ENCODE data around the gene VAT1. TPM values are rescaled to one million over a fixed set of nuclear protein-coding genes. Genes with fewer than 3 reads are reported as not detected.
A peak's percentile ranks its signal among the peaks of the same experiment; 100 is the strongest.
"Not testable (repeated sequence)": the region's sequence is repeated elsewhere in the genome, so short reads cannot be mapped to it uniquely, and the experiment has no call there.

Gene VAT1
- total RNA-seq, 1 donor from 2014 or later = 227 TPM

GRCh38 chr17:43010667-43011308 is 11.4 kb downstream of the VAT1 start:
- no peak for DNase-seq (ENCODE audit: low read depth, low spot score)

- peak; percentile 39 for DNase-seq (ENCODE audit: low read depth, low spot score)
These were observed 15.3 kb downstream of the VAT1 start, which contains the start of gene IFI35 for GRCh38 chr17:43006639-43007551. Gene IFI35 (plus strand): TSS chr17:43006784. CDS start chr17:43006948, 164 bp downstream.

GRCh38 chr17:43003542-43004172 is 18.5 kb downstream of the VAT1 start:
- no peak for DNase-seq (ENCODE audit: low read depth, low spot score)

GRCh38 chr17:43000894-43001293 is 21.3 kb downstream of the VAT1 start:
- DNase-seq (ENCODE audit: low read depth, low spot score) = not testable (repeated sequence)

GRCh38 chr17:42999003-42999525 is 23.1 kb downstream of the VAT1 start:
- no peak for DNase-seq (ENCODE audit: low read depth, low spot score)

GRCh38 chr17:42997984-42998938 is 23.9 kb downstream of the VAT1 start, which contains the start of gene RPL27:
Gene RPL27 (plus strand): TSS chr17:42998419. CDS start chr17:42998751, 332 bp downstream.
- peak; percentile 100 for DNase-seq (ENCODE audit: low read depth, low spot score)

- DNase-seq (ENCODE audit: low read depth, low spot score) = no peak
These were observed 24.7 kb downstream of the VAT1 start for GRCh38 chr17:42997390-42997983.

- not testable (repeated sequence) for DNase-seq (ENCODE audit: low read depth, low spot score)
These were observed 28.3 kb downstream of the VAT1 start for GRCh38 chr17:42993913-42994312.

GRCh38 chr17:42992872-42993271 is 29.3 kb downstream of the VAT1 start:
- no peak for DNase-seq (ENCODE audit: low read depth, low spot score)

GRCh38 chr17:42991471-42991870 is 30.7 kb downstream of the VAT1 start:
- DNase-seq (ENCODE audit: low read depth, low spot score) = no peak

GRCh38 chr17:42989726-42990652 is 32.2 kb downstream of the VAT1 start:
- DNase-seq (ENCODE audit: low read depth, low spot score) = no peak

GRCh38 chr17:42989141-42989540 is 33.0 kb downstream of the VAT1 start:
- no peak for DNase-seq (ENCODE audit: low read depth, low spot score)

GRCh38 chr17:42985225-42985624 is 37.0 kb downstream of the VAT1 start:
- no peak for DNase-seq (ENCODE audit: low read depth, low spot score)

- DNase-seq (ENCODE audit: low read depth, low spot score) = no peak
These were observed 39.9 kb downstream of the VAT1 start for GRCh38 chr17:42982266-42982665.

GRCh38 chr17:42980766-42981397 is 41.3 kb downstream of the VAT1 start:
- no peak for DNase-seq (ENCODE audit: low read depth, low spot score)

- peak; percentile 39 for DNase-seq (ENCODE audit: low read depth, low spot score)
These were observed 41.9 kb downstream of the VAT1 start, which contains the start of gene RUNDC1 for GRCh38 chr17:42980274-42980765. Gene RUNDC1 (plus strand): TSS chr17:42980565. CDS start chr17:42980577, 12 bp downstream.

- DNase-seq (ENCODE audit: low read depth, low spot score) = no peak
These were observed 42.5 kb downstream of the VAT1 start, which contains the start of gene PTGES3L for GRCh38 chr17:42979511-42980273. Gene PTGES3L (minus strand): TSS chr17:42980080. CDS start chr17:42980053, 27 bp downstream.

Measured in pulmonary artery endothelial cell (primary cell).